ENCODE measurements around the gene KLHL33.
A peak's percentile ranks its signal among the peaks of the same experiment; 100 is the strongest.
"Not testable (repeated sequence)": the region's sequence is repeated elsewhere in the genome, so short reads cannot be mapped to it uniquely, and the experiment has no call there.

Gene KLHL33

DNA sequence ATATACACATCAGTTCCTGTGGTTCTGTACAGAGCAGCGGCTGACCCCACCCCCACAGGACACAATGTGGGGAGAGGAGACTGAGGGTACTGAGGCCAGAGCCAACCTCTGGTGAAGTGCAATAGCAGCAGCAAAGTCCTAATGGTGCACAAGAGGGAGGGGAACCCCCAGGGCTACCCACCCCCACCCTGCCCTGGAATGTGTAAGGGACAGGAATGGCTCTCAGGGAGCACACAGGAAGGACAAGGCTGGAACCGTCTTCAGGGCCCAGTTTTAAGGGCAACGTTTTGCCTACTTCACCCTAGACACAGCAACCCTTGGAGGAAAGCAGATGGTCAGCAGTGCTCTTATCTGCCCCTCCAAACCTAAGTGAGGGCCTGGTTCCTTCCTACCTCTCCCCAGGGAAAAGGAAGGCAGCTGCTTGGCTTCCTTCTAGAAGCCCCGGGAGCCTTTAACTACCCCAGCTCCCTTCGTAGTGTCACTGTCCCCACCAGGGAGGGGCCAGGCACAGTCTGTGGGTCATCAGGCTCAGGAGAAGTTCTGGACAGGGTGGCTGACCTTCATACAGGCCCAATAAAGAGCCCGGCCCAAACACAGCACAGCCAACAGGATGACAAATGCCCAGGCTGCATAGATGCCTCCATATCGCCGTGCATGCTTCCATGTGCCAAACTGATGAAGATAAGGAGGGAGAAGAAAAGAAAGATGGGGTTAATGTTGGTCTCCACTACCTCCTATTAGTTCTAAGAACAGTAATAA, 22.2 kb upstream of the KLHL33 start:
- no peak overlapping the region for H3K9ac ChIP-seq (ENCODE audit: low read depth, low read length)
- no peaks in the 10 kb centered on the region for H3K9me3 ChIP-seq (ENCODE audit: control insufficient read depth, insufficient read depth, low read length)
- H3K36me3 ChIP-seq (ENCODE audit: insufficient read depth, low read length) = peaks cover 25% of the 10 kb centered on the region
- peaks cover 10% of the 10 kb centered on the region for H3K4me1 ChIP-seq (ENCODE audit: insufficient read depth, low read length)

DNA sequence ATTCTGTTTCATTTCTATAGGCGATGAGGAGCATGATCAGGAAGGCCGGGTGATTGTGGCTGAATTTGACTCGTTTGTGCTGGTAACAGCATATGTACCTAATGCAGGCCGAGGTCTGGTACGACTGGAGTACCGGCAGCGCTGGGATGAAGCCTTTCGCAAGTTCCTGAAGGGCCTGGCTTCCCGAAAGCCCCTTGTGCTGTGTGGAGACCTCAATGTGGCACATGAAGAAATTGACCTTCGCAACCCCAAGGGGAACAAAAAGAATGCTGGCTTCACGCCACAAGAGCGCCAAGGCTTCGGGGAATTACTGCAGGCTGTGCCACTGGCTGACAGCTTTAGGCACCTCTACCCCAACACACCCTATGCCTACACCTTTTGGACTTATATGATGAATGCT, 21.0 kb upstream of the KLHL33 start:
- Histone ChIP-seq H3K9me3 (ENCODE audit: control insufficient read depth, insufficient read depth, low read length) (no peaks in the 10 kb centered on the region), H3K9ac (ENCODE audit: low read depth, low read length) (no peak overlapping the region), H3K4me1 (ENCODE audit: insufficient read depth, low read length) (peaks cover 4% of the 10 kb centered on the region; the same call in 1 of the 2 replicates), H3K36me3 (ENCODE audit: insufficient read depth, low read length) (peaks cover 30% of the 10 kb centered on the region)

DNA sequence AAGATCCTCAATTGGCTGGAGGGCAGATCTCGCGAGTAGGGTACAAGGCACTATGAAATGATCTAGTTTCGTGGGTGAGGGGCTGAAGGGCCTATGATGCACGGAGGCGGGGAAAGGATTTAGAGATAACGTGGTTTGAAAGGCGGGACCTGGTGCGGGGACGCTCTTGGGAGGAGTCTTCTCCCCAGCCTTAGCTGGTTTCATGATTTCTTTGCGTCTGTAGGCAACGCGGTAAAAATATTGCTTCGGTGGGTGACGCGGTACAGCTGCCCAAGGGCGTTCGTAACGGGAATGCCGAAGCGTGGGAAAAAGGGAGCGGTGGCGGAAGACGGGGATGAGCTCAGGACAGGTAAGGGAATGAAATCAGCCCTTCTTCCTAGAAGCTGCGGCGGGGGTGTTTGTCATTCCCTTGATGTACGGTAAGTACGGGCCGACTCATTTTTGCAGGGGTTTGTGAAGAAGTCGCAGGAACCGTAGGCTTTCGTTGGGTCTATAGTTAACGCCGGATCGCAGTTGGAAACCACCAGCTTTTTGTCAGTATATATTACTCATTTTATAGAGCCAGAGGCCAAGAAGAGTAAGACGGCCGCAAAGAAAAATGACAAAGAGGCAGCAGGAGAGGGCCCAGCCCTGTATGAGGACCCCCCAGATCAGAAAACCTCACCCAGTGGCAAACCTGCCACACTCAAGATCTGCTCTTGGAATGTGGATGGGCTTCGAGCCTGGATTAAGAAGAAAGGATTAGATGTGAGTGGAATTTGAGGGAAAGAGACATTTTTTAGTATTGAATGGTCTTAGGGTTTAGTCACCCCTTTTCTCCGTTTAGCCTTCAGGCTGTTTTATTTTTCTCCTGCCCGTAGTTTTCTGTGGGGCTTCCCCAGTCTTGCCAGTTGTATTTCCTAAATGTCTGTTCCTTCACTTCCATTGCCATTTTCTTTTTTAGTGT, 19.7 kb upstream of the KLHL33 start:
- peak overlapping the region; percentile 89 for H3K9ac ChIP-seq (ENCODE audit: low read depth, low read length)
- peaks cover 31% of the 10 kb centered on the region for H3K36me3 ChIP-seq (ENCODE audit: insufficient read depth, low read length)
- H3K9me3 ChIP-seq (ENCODE audit: control insufficient read depth, insufficient read depth, low read length) = no peaks in the 10 kb centered on the region
- peaks cover 4% of the 10 kb centered on the region; the same call in 1 of the 2 replicates for H3K4me1 ChIP-seq (ENCODE audit: insufficient read depth, low read length)

DNA sequence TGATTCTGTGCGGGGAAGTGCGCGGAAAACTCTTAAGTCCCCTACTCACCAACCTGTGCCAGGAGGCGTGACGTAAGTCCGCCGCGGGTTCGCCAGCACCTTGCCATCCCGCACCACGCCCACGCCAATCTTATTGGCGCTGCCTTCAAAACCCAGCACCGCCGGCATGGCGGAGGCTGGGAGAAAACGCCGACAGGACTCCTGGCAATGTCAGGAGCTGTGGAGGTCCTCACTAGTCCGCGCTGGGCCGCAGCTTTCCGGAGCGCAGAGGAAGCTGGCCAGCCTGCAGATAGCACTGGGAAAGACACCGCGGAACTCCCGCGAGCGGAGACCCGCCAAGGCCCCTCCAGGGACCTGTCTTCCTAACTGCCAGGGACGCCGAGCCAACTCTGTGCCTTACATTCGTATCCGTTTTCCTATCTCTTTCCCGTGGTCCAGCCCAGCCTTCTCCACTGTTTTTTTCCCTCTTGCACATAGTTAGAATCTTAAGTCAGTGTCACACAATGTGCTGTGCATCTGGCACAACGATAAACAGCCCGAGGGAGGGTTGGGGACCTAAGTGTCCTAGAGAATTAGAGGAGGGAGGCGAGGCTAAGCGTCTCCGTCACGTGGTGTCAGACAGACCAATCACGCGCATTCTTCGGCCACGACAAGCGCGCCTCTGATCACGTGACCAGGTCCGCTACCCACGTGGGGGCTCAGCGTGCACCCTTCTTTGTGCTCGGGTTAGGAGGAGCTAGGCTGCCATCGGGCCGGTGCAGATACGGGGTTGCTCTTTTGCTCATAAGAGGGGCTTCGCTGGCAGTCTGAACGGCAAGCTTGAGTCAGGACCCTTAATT, 18.8 kb upstream of the KLHL33 start, which contains the start of the genes APEX1 and OSGEP:
Gene APEX1, plus strand, starts transcription at position 711 of the 839 bp plus-strand sequence. CDS start 420 bp downstream, outside the sequence.
Gene OSGEP, minus strand, starts transcription at position 297 of the 839 bp plus-strand sequence. Its CDS starts 129 bp downstream, at position 168.
- peaks cover 37% of the 10 kb centered on the region for H3K36me3 ChIP-seq (ENCODE audit: insufficient read depth, low read length)
- peak within 1 kb of the TSS; percentile 89 for H3K9ac ChIP-seq (ENCODE audit: low read depth, low read length)
- no peaks in the 10 kb centered on the region for H3K4me1 ChIP-seq (ENCODE audit: insufficient read depth, low read length)

DNA sequence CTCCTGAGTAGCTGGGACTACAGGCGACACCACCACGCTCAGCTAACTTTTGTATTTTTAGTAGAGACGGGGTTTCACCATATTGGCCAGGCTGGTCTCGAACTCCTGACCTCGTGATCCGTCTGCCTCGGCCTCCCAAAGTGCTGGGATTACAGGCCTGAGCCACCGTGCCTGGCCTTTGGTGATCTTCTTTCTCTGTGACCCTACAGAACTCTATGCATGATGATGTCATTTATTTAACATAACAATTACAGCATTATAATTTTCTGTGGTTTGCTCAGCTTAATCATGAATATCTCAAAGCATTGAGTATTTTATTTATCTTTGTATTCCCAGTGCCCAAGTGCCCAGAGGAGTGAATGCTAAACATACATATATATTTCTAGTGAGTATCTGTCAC, 16.9 kb upstream of the KLHL33 start:
- H3K9ac ChIP-seq (ENCODE audit: low read depth, low read length); H3K9me3 ChIP-seq (ENCODE audit: control insufficient read depth, insufficient read depth, low read length); H3K4me1 ChIP-seq (ENCODE audit: insufficient read depth, low read length): not testable (repeated sequence)
- peaks cover 47% of the 10 kb centered on the region for H3K36me3 ChIP-seq (ENCODE audit: insufficient read depth, low read length)

More for the DNA sequence above, 18.8 kb upstream of the KLHL33 start, which contains the start of the genes APEX1 and OSGEP:
- H3K9me3 ChIP-seq (ENCODE audit: control insufficient read depth, insufficient read depth, low read length) = no peaks in the 10 kb centered on the region

DNA sequence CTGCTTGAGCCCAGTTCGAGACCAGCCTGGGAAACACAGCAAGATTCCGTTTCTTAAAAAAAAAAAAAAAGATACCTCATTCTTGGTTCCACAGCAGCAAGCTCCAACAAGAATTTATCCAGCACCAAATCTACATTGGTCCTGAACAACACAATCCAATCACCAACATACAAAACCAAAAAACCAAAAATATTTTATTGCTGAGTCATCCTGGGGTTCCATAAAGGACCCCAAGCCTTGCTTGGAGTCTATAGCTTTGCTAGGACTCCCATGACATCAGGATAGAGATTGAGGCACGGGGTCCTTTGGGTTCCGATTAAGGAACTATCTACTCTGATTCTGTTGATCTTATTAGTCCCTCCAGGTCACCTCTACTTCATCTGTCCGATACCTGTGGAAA, 10.9 kb upstream of the KLHL33 start:
- no peak overlapping the region for H3K9ac ChIP-seq (ENCODE audit: low read depth, low read length)
- 0 out of 2 replicates have a peak, but pooled peaks cover 3% of the 10 kb centered on the region for H3K9me3 ChIP-seq (ENCODE audit: control insufficient read depth, insufficient read depth, low read length)
- no peaks in the 10 kb centered on the region for H3K4me1 ChIP-seq (ENCODE audit: insufficient read depth, low read length)
- H3K36me3 ChIP-seq (ENCODE audit: insufficient read depth, low read length) = peaks cover 42% of the 10 kb centered on the region

DNA sequence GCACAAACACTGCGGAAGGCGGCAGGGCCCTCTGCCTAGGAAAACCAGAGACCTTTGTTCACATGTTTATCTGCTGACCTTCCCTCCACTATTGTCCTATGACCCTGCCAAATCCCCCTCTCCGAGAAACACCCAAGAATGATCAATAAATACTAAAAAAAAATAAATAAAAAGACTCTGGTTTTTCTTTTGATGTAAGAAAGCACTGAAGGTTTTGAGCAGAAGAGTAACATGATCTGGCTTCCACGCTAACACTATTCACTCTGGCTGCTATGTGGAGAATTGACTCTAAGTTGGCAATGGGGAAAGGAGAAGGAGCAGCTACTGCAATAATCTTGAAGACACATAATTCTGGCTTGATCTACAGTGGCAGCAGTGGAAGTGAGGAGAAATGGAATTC, 7.7 kb upstream of the KLHL33 start:
- H3K36me3 ChIP-seq (ENCODE audit: insufficient read depth, low read length) = peaks cover 28% of the 10 kb centered on the region
- H3K9ac ChIP-seq (ENCODE audit: low read depth, low read length); H3K4me1 ChIP-seq (ENCODE audit: insufficient read depth, low read length); H3K9me3 ChIP-seq (ENCODE audit: control insufficient read depth, insufficient read depth, low read length): not testable (repeated sequence)

DNA sequence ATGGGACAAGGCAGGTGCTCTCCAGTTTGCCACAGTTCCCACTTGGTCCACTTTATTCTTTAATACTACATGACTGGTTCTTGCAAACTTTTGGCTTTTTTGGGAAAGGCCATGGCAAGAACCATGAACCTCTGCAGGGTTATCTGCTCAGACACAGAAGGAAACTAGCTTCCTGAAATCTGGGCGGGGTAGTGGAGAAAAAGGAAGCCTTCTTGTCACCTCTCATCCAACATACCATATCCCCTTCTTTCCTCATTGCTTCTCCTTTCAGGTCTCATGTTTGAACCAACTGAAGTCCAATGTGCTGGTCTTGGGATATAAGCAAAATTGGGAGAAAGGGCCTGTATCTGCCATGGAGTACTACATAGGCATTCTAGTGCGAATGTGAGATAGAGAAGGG, 5.5 kb upstream of the KLHL33 start:
- H3K4me1 ChIP-seq (ENCODE audit: insufficient read depth, low read length) = no peaks in the 10 kb centered on the region
- no peak overlapping the region for H3K9ac ChIP-seq (ENCODE audit: low read depth, low read length)
- H3K36me3 ChIP-seq (ENCODE audit: insufficient read depth, low read length) = peaks cover 8% of the 10 kb centered on the region
- H3K9me3 ChIP-seq (ENCODE audit: control insufficient read depth, insufficient read depth, low read length) = 0 out of 2 replicates have a peak, but pooled peaks cover 3% of the 10 kb centered on the region

DNA sequence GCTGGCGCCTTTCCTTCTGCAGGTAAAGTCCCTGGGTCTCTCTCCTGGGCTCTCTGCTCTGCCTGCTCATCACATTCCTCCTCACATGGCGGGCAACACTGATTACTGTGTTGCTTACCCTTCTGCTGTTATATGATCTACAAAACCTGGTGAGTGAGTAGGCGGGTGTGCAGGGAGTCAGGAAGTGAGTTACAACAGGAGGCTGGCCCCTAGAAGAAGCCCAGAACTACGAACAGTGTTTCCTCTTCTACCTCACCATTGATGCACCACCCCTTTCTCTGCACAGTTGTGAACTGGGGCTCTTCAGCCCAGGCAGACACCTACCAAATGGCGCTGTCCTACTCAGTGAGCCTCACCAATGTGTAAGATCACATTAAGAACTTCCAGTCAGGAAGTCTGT, 4.9 kb upstream of the KLHL33 start:
- Histone ChIP-seq H3K9me3 (ENCODE audit: control insufficient read depth, insufficient read depth, low read length) (0 out of 2 replicates have a peak, but pooled peaks cover 3% of the 10 kb centered on the region), H3K36me3 (ENCODE audit: insufficient read depth, low read length) (peaks cover 2% of the 10 kb centered on the region), H3K4me1 (ENCODE audit: insufficient read depth, low read length) (no peaks in the 10 kb centered on the region; the same call in 1 of the 2 replicates), H3K9ac (ENCODE audit: low read depth, low read length) (no peak overlapping the region)

DNA sequence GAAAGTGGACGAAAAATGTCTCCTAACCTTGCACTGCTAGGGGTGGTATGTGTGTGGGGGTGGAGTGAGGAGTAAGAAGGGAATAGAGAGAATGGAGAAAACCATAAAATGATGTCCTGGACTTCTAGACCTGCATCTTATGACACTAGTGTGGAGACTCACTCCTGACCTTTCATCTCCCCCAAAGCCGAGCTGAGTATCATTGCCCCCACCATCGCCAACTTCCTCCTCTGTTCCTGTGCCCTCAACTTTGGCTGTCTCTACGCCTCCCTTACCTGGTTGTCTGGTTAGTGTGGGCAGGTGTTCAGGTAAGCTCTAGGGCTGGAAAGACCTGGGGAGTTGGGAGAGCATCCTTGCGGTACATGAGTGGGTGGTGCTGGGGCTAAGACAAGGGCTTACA, 4.5 kb upstream of the KLHL33 start:
- H3K9ac ChIP-seq (ENCODE audit: low read depth, low read length) = no peak overlapping the region
- H3K36me3 ChIP-seq (ENCODE audit: insufficient read depth, low read length) = no peaks in the 10 kb centered on the region; the same call in 1 of the 2 replicates
- no peaks in the 10 kb centered on the region; the same call in 1 of the 2 replicates for H3K4me1 ChIP-seq (ENCODE audit: insufficient read depth, low read length)
- 0 out of 2 replicates have a peak, but pooled peaks cover 3% of the 10 kb centered on the region for H3K9me3 ChIP-seq (ENCODE audit: control insufficient read depth, insufficient read depth, low read length)

DNA sequence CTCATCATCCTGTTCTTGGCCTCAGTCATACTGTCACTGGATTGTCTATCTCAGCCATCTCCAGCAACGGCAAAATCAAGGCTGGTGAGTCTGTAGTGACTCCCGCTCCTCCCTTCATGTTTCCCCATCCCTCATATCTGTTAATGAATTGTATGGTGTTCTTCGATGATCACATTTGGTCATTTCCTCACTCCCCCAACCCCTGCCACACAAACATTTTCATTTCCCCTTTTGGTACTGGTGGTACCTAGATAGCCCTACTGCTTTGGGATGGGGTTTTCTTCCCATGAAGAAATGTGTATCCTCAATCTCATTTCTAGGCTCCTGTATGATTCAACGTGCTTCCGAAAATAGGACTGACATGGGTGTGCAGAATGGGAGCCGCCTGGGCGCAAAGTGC, 2.7 kb upstream of the KLHL33 start:
- no peak overlapping the region for H3K9ac ChIP-seq (ENCODE audit: low read depth, low read length)
- H3K36me3 ChIP-seq (ENCODE audit: insufficient read depth, low read length) = no peaks in the 10 kb centered on the region; the same call in 1 of the 2 replicates
- H3K4me1 ChIP-seq (ENCODE audit: insufficient read depth, low read length) = no peaks in the 10 kb centered on the region; the same call in 1 of the 2 replicates
- H3K9me3 ChIP-seq (ENCODE audit: control insufficient read depth, insufficient read depth, low read length) = 0 out of 2 replicates have a peak, but pooled peaks cover 3% of the 10 kb centered on the region

DNA sequence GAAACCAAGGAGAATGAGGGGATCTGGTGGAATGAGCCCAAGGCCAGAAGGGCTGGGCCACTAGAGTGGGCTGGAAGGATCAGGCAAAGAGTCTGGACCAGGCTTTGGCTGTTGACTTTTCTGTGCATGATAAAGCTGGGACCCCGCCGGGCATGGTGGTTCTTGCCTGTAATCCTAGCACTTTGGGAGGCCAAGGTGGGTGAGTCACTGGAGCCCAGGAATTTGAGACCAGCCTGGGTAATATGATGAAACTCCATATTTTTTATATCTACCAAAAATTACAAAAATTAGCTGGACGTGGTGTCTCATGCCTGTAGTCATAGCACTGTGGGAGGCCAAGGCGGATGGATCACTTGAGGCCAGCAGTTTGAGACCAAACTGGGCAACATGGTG, 393 bp upstream of the KLHL33 start:
- Histone ChIP-seq H3K9ac (ENCODE audit: low read depth, low read length) (no peak overlapping the region), H3K9me3 (ENCODE audit: control insufficient read depth, insufficient read depth, low read length) (no peaks in the 10 kb centered on the region), H3K36me3 (ENCODE audit: insufficient read depth, low read length) (no peaks in the 10 kb centered on the region), H3K4me1 (ENCODE audit: insufficient read depth, low read length) (no peaks in the 10 kb centered on the region; the same call in 1 of the 2 replicates)

DNA sequence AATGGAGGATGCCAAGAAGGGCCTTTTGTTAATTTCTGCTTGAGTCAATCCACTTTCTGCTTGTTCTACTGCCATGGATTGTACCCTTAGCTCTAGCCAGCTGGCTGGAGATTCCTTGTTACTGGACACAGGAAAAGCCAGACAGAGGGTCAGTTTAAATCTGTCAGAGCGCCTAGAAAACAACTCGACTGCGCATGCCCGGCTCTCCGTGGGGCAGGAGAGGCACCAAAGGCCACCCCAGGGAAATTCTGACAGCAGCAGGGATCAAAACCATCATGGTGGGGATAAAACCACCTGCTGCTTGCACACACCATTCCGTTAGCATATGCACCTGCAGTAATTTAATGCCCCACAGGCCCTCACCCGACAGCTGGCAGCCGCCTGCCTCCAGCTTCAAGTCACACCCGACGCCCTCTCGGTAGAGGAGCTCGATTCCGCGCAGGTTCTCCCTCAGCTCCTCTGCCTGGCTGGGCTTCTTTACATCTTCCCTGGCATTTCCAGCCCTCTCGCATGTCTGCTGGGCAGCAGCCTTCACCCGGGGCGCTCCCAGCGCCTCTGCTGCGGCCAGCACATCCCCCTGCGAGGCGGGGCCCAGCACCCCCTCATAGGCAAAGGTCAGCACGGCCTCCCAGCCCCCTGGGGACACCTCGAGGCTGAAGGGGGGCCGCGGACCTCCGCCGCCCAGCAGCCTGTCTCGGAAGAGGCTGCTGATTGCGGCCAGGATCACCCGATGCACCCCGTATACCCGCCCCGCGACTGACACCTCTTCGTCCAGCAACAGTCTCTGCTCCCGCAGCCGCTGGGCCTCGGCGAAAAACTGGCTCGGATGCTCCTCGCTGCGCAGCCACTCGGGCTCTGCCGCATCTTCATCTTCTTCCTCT, 1.0 kb downstream of the KLHL33 start:
- Histone ChIP-seq H3K9me3 (ENCODE audit: control insufficient read depth, insufficient read depth, low read length) (no peaks in the 10 kb centered on the region), H3K9ac (ENCODE audit: low read depth, low read length) (no peak overlapping the region), H3K36me3 (ENCODE audit: insufficient read depth, low read length) (no peaks in the 10 kb centered on the region), H3K4me1 (ENCODE audit: insufficient read depth, low read length) (no peaks in the 10 kb centered on the region; the same call in 1 of the 2 replicates)

Data from ES-I3 (cell line).